DOHH2 (cell line): Measurements from ENCODE around the gene CYP2W1.
"Not testable (repeated sequence)": the region's sequence is repeated elsewhere in the genome, so short reads cannot be mapped to it uniquely, and the experiment has no call there.

Experiments used
- H3F3A ChIP-seq: fragments of 200-600 bp; sonication (generic), shearing (Covaris generic); 2 replicates; pipeline ENCODE4 v1.6.0; 2016; ENCODE audit warnings: antibody characterized with exemption, mild to moderate bottlenecking; ENCODE audit not compliant: control insufficient read depth, insufficient read depth
- H3K27ac ChIP-seq: fragments of 200-600 bp; sonication (generic); 2 replicates; pipeline ENCODE4 v1.5.1; 2014; ENCODE audit warnings: low read depth, mild to moderate bottlenecking, low read length, moderate library complexity
- H3K27me3 ChIP-seq: fragments of 200-600 bp; sonication (generic); 2 replicates; pipeline ENCODE4 v1.6.1; 2014; ENCODE audit warnings: mild to moderate bottlenecking, low read length, mixed read lengths; ENCODE audit not compliant: control insufficient read depth
- H3K36me3 ChIP-seq: fragments of 200-600 bp; sonication (generic); 2 replicates; pipeline ENCODE4 v1.6.1; 2014; ENCODE audit warnings: mild to moderate bottlenecking, low read length, moderate library complexity, mixed read lengths; ENCODE audit not compliant: control insufficient read depth
- H3K4me1 ChIP-seq: fragments of 200-600 bp; sonication (generic); 2 replicates; pipeline ENCODE4 v1.6.1; 2014; ENCODE audit warnings: mild to moderate bottlenecking, low read length, mixed read lengths; ENCODE audit not compliant: control insufficient read depth
- H3K4me2 ChIP-seq: fragments of 200-600 bp; sonication (generic); 2 replicates; pipeline ENCODE4 v1.6.0; 2014; ENCODE audit warnings: mild to moderate bottlenecking, low read length, moderate library complexity
- H3K4me3 ChIP-seq: fragments of 200-600 bp; sonication (generic); 2 replicates; pipeline ENCODE4 v1.5.1; 2014; ENCODE audit warnings: mild to moderate bottlenecking, low read length, mixed read lengths
- H3K79me2 ChIP-seq: fragments of 200-600 bp; sonication (generic); 2 replicates; pipeline ENCODE4 v1.6.1; 2014; ENCODE audit warnings: mild to moderate bottlenecking, low read length, mixed read lengths; ENCODE audit not compliant: control insufficient read depth
- H3K9me2 ChIP-seq: fragments of 200-600 bp; sonication (generic); replicated peaks from 2 replicates; pipeline ENCODE4 v1.6.1; 2014; ENCODE audit warnings: mild to moderate bottlenecking, low read length, mixed read lengths; ENCODE audit not compliant: control insufficient read depth
- H3K9me3 ChIP-seq: fragments of 200-600 bp; sonication (generic); 2 replicates; pipeline ENCODE4 v1.6.1; 2014; ENCODE audit warnings: antibody characterized with exemption, low read length, mixed read lengths; ENCODE audit not compliant: control insufficient read depth, insufficient read depth
- H4K20me1 ChIP-seq: fragments of 200-600 bp; sonication (generic); 2 replicates; pipeline ENCODE4 v1.6.0; 2014; ENCODE audit warnings: low read depth, mild to moderate bottlenecking, antibody characterized with exemption, low read length, moderate library complexity; ENCODE audit not compliant: control insufficient read depth, insufficient read depth
- CTCF ChIP-seq: fragments of 200-600 bp; sonication (generic); IDR thresholded peaks from one replicate; pipeline ENCODE4 v1.5.1; 2014; ENCODE audit warnings: antibody characterized with exemption, mild to moderate bottlenecking, low read depth, low read length; ENCODE audit not compliant: poor library complexity, severe bottlenecking
- EZH2phosphoT487 ChIP-seq: fragments of 200-600 bp; sonication (generic); IDR thresholded peaks from 2 replicates; pipeline ENCODE4 v1.6.1; 2017; ENCODE audit warnings: borderline replicate concordance, mild to moderate bottlenecking, antibody characterized with exemption, low read length, moderate library complexity, mixed read lengths

Gene CYP2W1

DNA sequence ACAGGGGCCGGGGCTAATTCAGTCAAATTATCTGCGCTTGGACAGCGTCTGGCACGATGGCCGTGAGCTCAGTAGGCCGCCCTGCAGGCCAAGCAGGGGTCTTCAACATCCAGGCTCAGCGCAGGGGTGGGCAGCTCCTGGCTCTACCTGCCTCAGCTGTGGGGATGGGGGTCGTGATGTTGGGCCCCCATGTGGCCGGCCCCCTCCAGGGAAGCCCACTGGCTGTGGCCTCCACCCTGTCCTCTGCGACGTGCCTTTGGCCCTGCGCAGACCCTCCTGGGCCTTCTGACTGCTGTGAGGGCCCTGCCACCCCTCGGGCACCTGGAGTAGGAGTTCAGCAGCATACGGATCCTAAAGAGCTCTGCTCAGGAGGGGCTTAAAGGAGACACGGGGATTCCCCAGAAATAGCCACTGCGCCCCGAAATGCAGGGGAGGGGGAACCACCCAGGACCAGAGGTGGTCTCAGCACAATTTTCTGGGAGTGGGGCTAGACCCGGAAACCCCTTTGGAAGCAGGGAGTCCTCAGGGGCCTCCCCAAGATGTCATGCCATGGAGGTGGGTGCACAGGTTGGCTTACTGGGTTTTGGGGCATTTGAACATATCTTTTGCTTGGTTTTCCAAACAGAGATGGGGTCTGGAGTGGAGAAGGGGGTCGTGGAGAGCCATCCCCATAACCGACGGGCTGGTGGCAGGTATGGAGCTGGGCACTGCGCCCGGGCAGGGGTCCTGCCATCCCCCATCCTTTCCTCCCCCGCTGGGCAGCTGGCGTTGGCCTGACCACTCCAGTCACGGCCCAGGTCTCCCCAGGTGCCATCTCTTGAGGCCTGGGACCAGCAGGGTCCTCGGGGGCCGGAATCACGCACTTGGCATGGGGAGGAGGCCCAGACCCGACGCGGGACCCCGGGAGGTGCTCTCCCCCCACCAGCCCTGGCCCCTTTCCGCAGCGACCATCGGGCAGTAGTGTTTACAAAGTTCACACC, 24.5 kb upstream of the CYP2W1 start:
- Histone ChIP-seq H3K4me1 (peaks cover 41% of the 10 kb centered on the region), H3K9me3 (no peaks in the 10 kb centered on the region), H4K20me1 (no peaks in the 10 kb centered on the region), H3K27ac (no peak overlapping the region), H3K79me2 (no peaks in the 10 kb centered on the region), H3K4me3 (no peak overlapping the region), H3K9me2 (no peaks in the 10 kb centered on the region), H3K4me2 (no peak overlapping the region), H3K27me3 (peaks cover 19% of the 10 kb centered on the region), H3K36me3 (no peaks in the 10 kb centered on the region), H3F3A (peaks cover 4% of the 10 kb centered on the region)
- TF ChIP-seq CTCF: peak; percentile 5
- TF ChIP-seq EZH2phosphoT487: no peak

GRCh38 chr7:959271-959670, 23.7 kb upstream of the CYP2W1 start:
- Histone ChIP-seq H3F3A (peaks cover 9% of the 10 kb centered on the region), H3K4me3 (no peak overlapping the region), H3K4me1 (peaks cover 45% of the 10 kb centered on the region), H3K4me2 (no peak overlapping the region), H3K9me3 (no peaks in the 10 kb centered on the region), H3K9me2 (no peaks in the 10 kb centered on the region), H3K79me2 (no peaks in the 10 kb centered on the region), H3K36me3 (no peaks in the 10 kb centered on the region), H3K27me3 (peaks cover 15% of the 10 kb centered on the region), H4K20me1 (no peaks in the 10 kb centered on the region), H3K27ac (no peak overlapping the region)
- no peak for TF ChIP-seq CTCF

GRCh38 chr7:959740-960139, 23.2 kb upstream of the CYP2W1 start:
- H3F3A ChIP-seq: peaks cover 13% of the 10 kb centered on the region
- not testable (repeated sequence) for H3K36me3 ChIP-seq, H3K27ac ChIP-seq, H3K9me2 ChIP-seq, H3K79me2 ChIP-seq, H3K4me3 ChIP-seq, H4K20me1 ChIP-seq, H3K9me3 ChIP-seq, H3K4me2 ChIP-seq
- H3K27me3 ChIP-seq: peaks cover 14% of the 10 kb centered on the region
- peaks cover 50% of the 10 kb centered on the region for H3K4me1 ChIP-seq

- TF ChIP-seq CTCF: no peak
- no peak for TF ChIP-seq EZH2phosphoT487
- no peaks in the 10 kb centered on the region for H3K9me2 ChIP-seq
- H4K20me1 ChIP-seq: no peaks in the 10 kb centered on the region
- peaks cover 7% of the 10 kb centered on the region for H3K36me3 ChIP-seq
- no peak overlapping the region for H3K27ac ChIP-seq
- H3K9me3 ChIP-seq: no peaks in the 10 kb centered on the region
- H3K27me3 ChIP-seq: peaks cover 8% of the 10 kb centered on the region
- no peak overlapping the region for H3K4me3 ChIP-seq
- H3K4me1 ChIP-seq: peaks cover 56% of the 10 kb centered on the region
- H3K4me2 ChIP-seq: no peak overlapping the region
- peaks cover 20% of the 10 kb centered on the region for H3F3A ChIP-seq
- H3K79me2 ChIP-seq: no peaks in the 10 kb centered on the region
These were observed 22.6 kb upstream of the CYP2W1 start for GRCh38 chr7:960269-960871.

GRCh38 chr7:960972-961371, 22.0 kb upstream of the CYP2W1 start:
- H3K79me2 ChIP-seq, H3K9me2 ChIP-seq, H3K4me2 ChIP-seq, H3K9me3 ChIP-seq, H3K27ac ChIP-seq, H3K4me3 ChIP-seq, H3K27me3 ChIP-seq, H3K36me3 ChIP-seq, H4K20me1 ChIP-seq: not testable (repeated sequence)
- Histone ChIP-seq H3K4me1 (peaks cover 58% of the 10 kb centered on the region), H3F3A (peaks cover 26% of the 10 kb centered on the region)
